Mucosa of descending colon (tissue), 3 donors: Measurements from ENCODE around the gene SRSF11. TPM values are rescaled to one million over a fixed set of nuclear protein-coding genes. Genes with fewer than 3 reads are reported as not detected.
"Not testable (repeated sequence)": the region's sequence is repeated elsewhere in the genome, so short reads cannot be mapped to it uniquely, and the experiment has no call there.

Experiments
- ATAC-seq: fragments of 200-7000 bp; cut with Tn5 transposase; one replicate; pipeline ENCODE4 v1.9.1; 2020; ENCODE audit warnings: mild to moderate bottlenecking, moderate library complexity
- DNase-seq, 3 donors: peaks; one replicate each; pipeline ENCODE4 v3.0.0-alpha.2; 2020
- H3K36me3 ChIP-seq: fragments of 200-600 bp; one replicate; pipeline ENCODE4 v1.8.0; 2021; ENCODE audit warnings: low read depth, mild to moderate bottlenecking
- H3K4me1 ChIP-seq: fragments of 200-600 bp; one replicate; pipeline ENCODE4 v1.8.0; 2021; ENCODE audit warnings: low read depth, mild to moderate bottlenecking
- H3K4me3 ChIP-seq: fragments of 200-600 bp; one replicate; pipeline ENCODE4 v1.8.0; 2021; ENCODE audit warnings: mild to moderate bottlenecking
- H3K9me3 ChIP-seq: fragments of 200-600 bp; one replicate; pipeline ENCODE4 v1.8.0; 2021; ENCODE audit warnings: mild to moderate bottlenecking
- intact Hi-C, 2 donors: fragments of 100-400 bp; cut with DNase I in 1 of 2; cut with micrococcal nuclease in 1 of 2; formaldehyde crosslinking; loops; one replicate each; pipeline versions ENCODE4 v1.11.0 to v1.11.1; 2022; cut with DNase I, micrococcal nuclease
- total RNA-seq, 3 donors: library from RNA; stranded (reverse); fragmentation: NEBNext Ultra II Directional in 2 of 3; extraction: Animal tissue kit (Norgen Biotek cat#: 25700) in 2 of 3; gene quantifications; one replicate each; pipeline versions ENCODE4 v1.2.1 to v1.2.4, GENCODE V29; 2021 to 2023
- TF ChIP-seq, protein P1 (sequence below): fragments of 200-600 bp; IDR thresholded peaks from one replicate; pipeline ENCODE4 v1.8.0; 2022; ENCODE audit warnings: antibody characterized with exemption, mild to moderate bottlenecking
- donor health status: DM: no; HTN: no; CAD: no; lungs with moderate emphysema.
- donor health status: DM: no; HTN: no; CAD: no.
- donor health status: DM: no; HTN: yes; CAD: no.

SRSF11 gene
- total RNA-seq, 3 donors from 2014 or later: 113 to 147 (median 126) TPM

DNA sequence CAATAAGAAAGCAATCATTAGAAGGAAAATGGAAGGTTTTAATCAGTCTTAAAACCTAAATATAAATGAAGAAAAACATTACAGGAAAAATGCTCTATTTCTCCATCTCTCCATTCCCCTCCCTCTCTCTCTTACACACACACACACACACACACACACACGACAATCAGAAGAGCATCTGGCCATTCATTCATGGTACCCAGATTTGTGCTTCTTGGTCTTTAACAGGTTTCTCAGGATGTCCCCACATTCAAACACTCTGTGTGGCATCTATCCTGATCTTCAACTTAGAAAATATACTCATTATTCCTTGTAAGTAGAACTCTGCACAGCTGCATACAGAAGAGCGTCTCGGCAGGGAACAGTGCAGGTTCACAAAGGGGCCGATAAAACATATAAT lies 16.6 kb upstream of the SRSF11 start:
- DNase-seq: no peak
- no peaks in the 10 kb centered on the region for H3K36me3 ChIP-seq
- no peak overlapping the region for H3K4me3 ChIP-seq
- no peaks in the 10 kb centered on the region for H3K9me3 ChIP-seq
- intact Hi-C loops: no loop called here
- ATAC-seq: no peak
- TF ChIP-seq, protein P1, sequence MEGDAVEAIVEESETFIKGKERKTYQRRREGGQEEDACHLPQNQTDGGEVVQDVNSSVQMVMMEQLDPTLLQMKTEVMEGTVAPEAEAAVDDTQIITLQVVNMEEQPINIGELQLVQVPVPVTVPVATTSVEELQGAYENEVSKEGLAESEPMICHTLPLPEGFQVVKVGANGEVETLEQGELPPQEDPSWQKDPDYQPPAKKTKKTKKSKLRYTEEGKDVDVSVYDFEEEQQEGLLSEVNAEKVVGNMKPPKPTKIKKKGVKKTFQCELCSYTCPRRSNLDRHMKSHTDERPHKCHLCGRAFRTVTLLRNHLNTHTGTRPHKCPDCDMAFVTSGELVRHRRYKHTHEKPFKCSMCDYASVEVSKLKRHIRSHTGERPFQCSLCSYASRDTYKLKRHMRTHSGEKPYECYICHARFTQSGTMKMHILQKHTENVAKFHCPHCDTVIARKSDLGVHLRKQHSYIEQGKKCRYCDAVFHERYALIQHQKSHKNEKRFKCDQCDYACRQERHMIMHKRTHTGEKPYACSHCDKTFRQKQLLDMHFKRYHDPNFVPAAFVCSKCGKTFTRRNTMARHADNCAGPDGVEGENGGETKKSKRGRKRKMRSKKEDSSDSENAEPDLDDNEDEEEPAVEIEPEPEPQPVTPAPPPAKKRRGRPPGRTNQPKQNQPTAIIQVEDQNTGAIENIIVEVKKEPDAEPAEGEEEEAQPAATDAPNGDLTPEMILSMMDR: no peak
- H3K4me1 ChIP-seq: peaks cover 20% of the 10 kb centered on the region

- no peak for DNase-seq
- peak overlapping the region; percentile 56 for H3K4me3 ChIP-seq
- H3K9me3 ChIP-seq: no peaks in the 10 kb centered on the region
- no peak for ATAC-seq
- intact Hi-C loops: no loop called here
- peaks cover 20% of the 10 kb centered on the region for H3K4me1 ChIP-seq
- TF ChIP-seq, protein P1: no peak
- H3K36me3 ChIP-seq: no peaks in the 10 kb centered on the region
Observed at GRCh38 chr1:70205071-70205433, 16.1 kb upstream of the SRSF11 start.

DNA sequence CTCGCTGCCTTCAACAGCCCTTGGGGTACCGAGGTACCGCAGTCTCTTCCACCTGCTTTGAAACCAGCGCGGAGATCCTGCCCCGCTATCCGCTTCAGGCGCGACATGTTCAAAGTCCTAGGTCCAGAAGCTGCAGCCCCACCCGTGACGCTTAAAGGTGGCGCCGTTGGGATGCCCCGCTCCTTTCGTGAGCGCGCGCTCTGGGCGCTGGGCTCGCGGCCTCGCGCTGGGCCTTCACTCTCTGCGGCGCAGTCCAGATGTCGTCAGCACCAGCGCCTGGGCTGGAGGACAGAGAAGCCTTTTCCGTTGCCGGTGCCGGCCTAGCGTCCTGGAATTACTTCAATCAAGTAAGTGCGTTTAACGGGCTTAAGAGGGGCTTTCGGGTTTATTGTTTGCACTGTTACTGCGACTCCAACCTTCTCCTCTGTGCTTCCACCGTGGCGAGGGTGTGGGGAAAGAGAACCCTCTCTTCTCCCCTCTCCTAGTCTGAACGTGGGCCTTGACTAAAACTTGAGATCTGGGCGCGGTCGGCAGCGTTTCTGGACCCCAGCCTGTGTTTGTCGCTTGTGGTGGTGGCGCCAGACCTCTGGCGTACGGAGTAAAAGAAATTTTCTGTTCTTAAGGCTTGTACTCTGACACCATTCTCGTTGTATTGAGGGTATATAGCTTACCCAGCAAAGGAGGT lies 15.6 kb upstream of the SRSF11 start, which contains the start of gene LRRC40:
Gene LRRC40 (minus strand): TSS at position 146 of the 685 bp plus-strand sequence. CDS start 39 bp downstream, at position 107.
- H3K4me3 ChIP-seq: peak within 1 kb of the TSS; percentile 56
- H3K9me3 ChIP-seq: no peaks in the 10 kb centered on the region
- ATAC-seq: peak; percentile 100
- peak; percentile 97 to 99 (median 98) for DNase-seq
- H3K4me1 ChIP-seq: peaks cover 20% of the 10 kb centered on the region
- H3K36me3 ChIP-seq: no peaks in the 10 kb centered on the region
- intact Hi-C loops: no loop called here
- TF ChIP-seq, protein P1: no peak

DNA sequence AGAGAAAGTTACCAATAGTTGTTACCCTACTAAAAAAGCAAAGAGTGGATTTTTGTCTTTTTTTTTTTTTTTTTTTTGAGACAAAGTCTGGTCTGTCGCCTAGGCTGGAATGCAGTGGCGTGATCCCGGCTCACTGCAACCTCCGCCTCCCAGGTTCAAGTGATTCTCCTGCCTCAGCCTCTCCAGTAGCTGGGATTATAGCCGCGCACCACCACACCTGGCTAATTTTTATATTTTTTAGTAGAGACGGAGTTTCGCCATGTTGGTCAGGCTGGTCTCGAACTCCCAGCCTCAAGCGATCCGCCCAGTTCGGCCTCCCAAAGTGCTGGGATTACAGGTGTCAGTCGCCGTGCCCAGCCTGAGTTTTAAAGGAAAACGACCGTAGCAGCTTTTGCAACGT lies 14.3 kb upstream of the SRSF11 start:
- ATAC-seq, intact Hi-C loops, H3K4me3 ChIP-seq, H3K9me3 ChIP-seq, DNase-seq, H3K36me3 ChIP-seq: not testable (repeated sequence)
- H3K4me1 ChIP-seq: peaks cover 22% of the 10 kb centered on the region

DNA sequence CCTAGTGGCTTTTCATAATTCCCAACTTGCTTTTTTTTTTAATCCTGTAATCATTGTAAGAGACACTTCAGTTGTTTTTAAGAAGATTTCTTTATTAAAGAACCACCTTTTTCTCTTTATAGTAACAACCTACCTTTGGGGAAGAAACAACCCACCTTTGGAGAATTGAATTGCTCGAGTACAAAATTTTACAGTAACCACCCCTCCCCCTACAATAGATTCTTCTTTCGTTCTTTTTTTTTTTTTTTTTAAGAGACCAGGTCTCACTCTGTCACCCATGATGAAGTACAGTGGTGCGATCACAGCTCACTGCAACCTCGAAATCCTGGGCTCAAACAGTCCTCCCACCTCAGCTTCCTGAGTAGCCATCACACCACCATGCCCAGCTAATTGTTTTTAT lies 13.7 kb upstream of the SRSF11 start:
- H3K36me3 ChIP-seq: no peaks in the 10 kb centered on the region

GRCh38 chr1:70208292-70208691 lies 12.9 kb upstream of the SRSF11 start:
- H3K4me1 ChIP-seq: peaks cover 23% of the 10 kb centered on the region
- no peak overlapping the region for H3K4me3 ChIP-seq
- DNase-seq (no peak), ATAC-seq (no peak)
- H3K36me3 ChIP-seq: no peaks in the 10 kb centered on the region
- TF ChIP-seq, protein P1: no peak
- intact Hi-C loops: no loop called here
- no peaks in the 10 kb centered on the region for H3K9me3 ChIP-seq

More for the DNA sequence above, 13.7 kb upstream of the SRSF11 start:
- TF ChIP-seq, protein P1: no peak
- no peak overlapping the region for H3K4me3 ChIP-seq
- no peak for ATAC-seq
- intact Hi-C loops: no loop called here
- DNase-seq: no peak
- no peaks in the 10 kb centered on the region for H3K9me3 ChIP-seq
- peaks cover 23% of the 10 kb centered on the region for H3K4me1 ChIP-seq
